ENCODE measurements around the gene YJU2. TPM values are rescaled to one million over a fixed set of nuclear protein-coding genes. Genes with fewer than 3 reads are reported as not detected.

The YJU2 gene
- total RNA-seq = 14.0 and 16.1 TPM in 2 replicates

GRCh38 chr19:4246767-4247593, at the start of gene YJU2:
Gene YJU2, plus strand, starts transcription at chr19:4247080. Its CDS starts 67 bp downstream, at chr19:4247147.

GRCh38 chr19:4229179-4229931, 17.5 kb upstream of the YJU2 start, which contains the start of gene EBI3:
Gene EBI3, plus strand, starts transcription at chr19:4229523. Its CDS starts 28 bp downstream, at chr19:4229551.

GRCh38 chr19:4278419-4279266, 31.8 kb downstream of the YJU2 start, which contains the start of gene SHD:
Gene SHD, plus strand, starts transcription at chr19:4279266. Its CDS starts 798 bp downstream, at chr19:4280064.

GRCh38 chr19:4302243-4302640, 55.4 kb downstream of the YJU2 start, which contains the start of gene TMIGD2:
Gene TMIGD2, minus strand, starts transcription at chr19:4302389. Its CDS starts 4 bp downstream, at chr19:4302385.

GRCh38 chr19:4304538-4305256, 57.8 kb downstream of the YJU2 start, which contains the start of gene FSD1:
Gene FSD1, plus strand, starts transcription at chr19:4304598. Its CDS starts 149 bp downstream, at chr19:4304747.

Other genes starting within 250 kb of the YJU2 start
- 12.7 and 14.6 TPM in 2 replicates for gene PIAS4, start 239.3 kb upstream of the YJU2 start, total RNA-seq
- gene ZBTB7A, start 180.2 kb upstream of the YJU2 start, total RNA-seq = 31.6 and 44.0 TPM in 2 replicates
- 164 and 232 TPM in 2 replicates for gene MAP2K2, start 123.0 kb upstream of the YJU2 start, total RNA-seq
- gene CREB3L3, start 93.4 kb upstream of the YJU2 start, total RNA-seq = not detected in 2 replicates
- 16.7 and 23.5 TPM in 2 replicates for gene SIRT6, start 64.5 kb upstream of the YJU2 start, total RNA-seq
- gene ANKRD24, start 64.4 kb upstream of the YJU2 start, total RNA-seq = under 0.01 and 1.3 TPM in 2 replicates
- gene EBI3, start 17.6 kb upstream of the YJU2 start, total RNA-seq = 0.47 and 1.7 TPM in 2 replicates
- gene SHD, start 32.2 kb downstream of the YJU2 start, total RNA-seq = 0.68 TPM in 1 of 2 replicates, not detected in the other
- 0.09 and 0.23 TPM in 2 replicates for gene TMIGD2, start 55.3 kb downstream of the YJU2 start, total RNA-seq
- 6.3 and 7.1 TPM in 2 replicates for gene FSD1, start 57.5 kb downstream of the YJU2 start, total RNA-seq
- gene STAP2, start 91.7 kb downstream of the YJU2 start, total RNA-seq = 2.7 and 6.1 TPM in 2 replicates
- 3.1 and 5.6 TPM in 2 replicates for gene MPND, start 96.5 kb downstream of the YJU2 start, total RNA-seq
- gene SH3GL1, start 153.5 kb downstream of the YJU2 start, total RNA-seq = 91.9 and 118 TPM in 2 replicates
- 2.1 and 21.8 TPM in 2 replicates for gene CHAF1A, start 155.6 kb downstream of the YJU2 start, total RNA-seq
- gene UBXN6, start 210.7 kb downstream of the YJU2 start, total RNA-seq = 86.0 and 145 TPM in 2 replicates
- gene HDGFL2, start 225.2 kb downstream of the YJU2 start, total RNA-seq = 58.8 and 71.7 TPM in 2 replicates